Activated CD8-positive, alpha-beta memory T cell treated with anti-CD3 and anti-CD28 coated beads for 36 hours (primary cell): Measurements from ENCODE around the gene AMZ1. TPM values are rescaled to one million over a fixed set of nuclear protein-coding genes. Genes with fewer than 3 reads are reported as not detected.

Experiments
- CTCF ChIA-PET: fragments of 350-600 bp; sonication (Branson Sonifier 250); formaldehyde crosslinking; loops from one replicate; lab custom pipeline; 2021; ENCODE audit warnings: antibody characterized with exemption; lab: Charles Lee
- POLR2A ChIA-PET: fragments of 350-600 bp; sonication (Branson Sonifier 250); formaldehyde crosslinking; loops from one replicate; lab custom pipeline; 2021; ENCODE audit warnings: antibody characterized with exemption; lab: Charles Lee
- total RNA-seq, 2 experiments: library from RNA; stranded (reverse); gene quantifications; one replicate each; pipeline ENCODE4 v1.2.3, GENCODE V29; 2021

The AMZ1 gene
- total RNA-seq, 2 experiments from 2014 or later = not detected

DNA sequence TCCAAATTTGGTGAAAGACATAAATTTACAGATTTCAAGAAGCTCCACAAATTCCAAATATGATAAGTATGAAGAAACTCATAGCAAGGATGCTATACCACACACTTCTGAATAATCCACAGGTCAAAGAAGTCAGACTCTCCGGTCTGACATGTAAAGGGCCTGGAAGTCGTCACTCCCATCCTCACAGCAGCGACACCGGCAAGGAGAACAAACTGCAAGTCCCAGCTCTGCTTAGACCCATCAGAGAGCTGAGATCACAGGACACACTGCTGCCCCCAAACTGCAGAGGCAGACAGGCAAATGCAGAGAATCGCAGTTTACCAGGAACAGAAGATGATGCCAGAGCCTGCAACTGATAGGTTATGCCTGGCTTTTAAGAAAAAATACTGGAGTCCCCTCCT is 62.0 kb downstream of the AMZ1 start:
- CTCF ChIA-PET = no interaction called here
- POLR2A ChIA-PET = no interaction called here

DNA sequence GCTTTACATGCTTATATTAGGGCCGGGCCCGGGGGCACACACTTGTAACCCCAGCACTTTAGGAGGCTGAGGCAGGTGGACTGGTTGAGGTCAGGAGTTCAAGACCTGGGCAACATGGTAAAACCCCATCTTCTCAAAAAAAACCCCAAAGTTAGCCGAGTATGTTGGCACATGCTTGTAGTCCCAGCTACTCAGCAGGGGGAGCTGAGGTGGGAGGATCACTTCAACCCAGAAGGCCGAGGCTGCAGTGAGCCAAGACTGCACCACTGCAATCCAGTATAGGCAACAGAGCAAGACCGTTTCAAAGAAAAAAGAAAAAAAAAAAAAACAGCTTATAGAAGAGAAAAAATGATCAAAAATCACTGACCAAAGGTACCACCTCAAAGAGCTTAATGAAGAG is 63.1 kb downstream of the AMZ1 start:
- ChIA-PET CTCF (interaction anchor here (1.1 kb wide), 1 partner anchor 30 kb away, joined by 4 read pairs; no protein-coding TSS in a partner anchor), POLR2A (interaction anchor here (0.6 kb wide), 1 partner anchor 1619 kb away, joined by 5 read pairs; no protein-coding TSS in a partner anchor)

GRCh38 chr7:2753148-2753547 is 65.1 kb downstream of the AMZ1 start:
- ChIA-PET CTCF (interaction anchor here (0.5 to 0.6 kb wide), 2 partner anchors 15 to 142 kb away, joined by 3 to 4 read pairs; no protein-coding TSS in a partner anchor), POLR2A (no interaction called here)

GRCh38 chr7:2754086-2754485 is 66.1 kb downstream of the AMZ1 start:
- ChIA-PET POLR2A (no interaction called here), CTCF (no interaction called here)

- ChIA-PET POLR2A (no interaction called here), CTCF (no interaction called here)
Measured at GRCh38 chr7:2754912-2755311, 66.9 kb downstream of the AMZ1 start.

GRCh38 chr7:2755531-2755930 is 67.5 kb downstream of the AMZ1 start:
- CTCF ChIA-PET = no interaction called here
- POLR2A ChIA-PET = no interaction called here

DNA sequence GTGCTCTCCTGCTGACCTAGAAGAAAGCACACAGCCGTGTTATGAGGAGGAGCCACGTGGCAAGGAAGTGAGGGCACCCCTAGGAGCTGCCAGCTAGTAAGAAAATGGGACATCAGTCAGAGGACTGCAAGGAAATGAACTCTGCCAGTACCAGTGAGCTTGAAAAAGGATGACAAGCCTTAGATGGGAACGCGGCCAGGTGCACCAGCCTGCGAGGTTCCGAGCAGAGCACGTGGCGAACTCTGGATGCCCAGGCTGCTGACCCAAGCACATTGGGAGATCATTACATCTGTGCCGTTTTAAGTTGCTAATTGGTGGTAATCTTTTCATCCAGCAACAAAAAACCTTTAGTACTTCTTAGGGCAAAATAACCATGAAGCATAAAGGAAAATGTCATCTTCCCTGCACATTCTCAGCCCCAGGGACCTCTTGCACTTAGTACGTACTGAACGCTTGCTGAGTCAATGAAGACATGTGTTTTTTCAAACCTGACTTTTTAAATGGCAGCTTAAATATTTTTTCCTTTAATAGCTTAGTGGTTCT is 69.4 kb downstream of the AMZ1 start:
- ChIA-PET POLR2A (interaction anchor here (0.5 to 1.7 kb wide), 5 partner anchors 24 to 227 kb away, joined by 3 to 5 read pairs (median 4); no protein-coding TSS in a partner anchor), CTCF (interaction anchor here (0.7 to 2.8 kb wide), 8 partner anchors 38 to 147 kb away, joined by 3 to 20 read pairs (median 4); no protein-coding TSS in a partner anchor)

- ChIA-PET POLR2A (interaction anchor here (0.5 to 1.7 kb wide), 6 partner anchors 24 to 228 kb away, joined by 3 to 6 read pairs (median 4); no protein-coding TSS in a partner anchor), CTCF (interaction anchor here (1.2 to 2.8 kb wide), 7 partner anchors 39 to 113 kb away, joined by 3 to 20 read pairs (median 4); no protein-coding TSS in a partner anchor)
Measured at GRCh38 chr7:2757904-2758672, 70.1 kb downstream of the AMZ1 start.

DNA sequence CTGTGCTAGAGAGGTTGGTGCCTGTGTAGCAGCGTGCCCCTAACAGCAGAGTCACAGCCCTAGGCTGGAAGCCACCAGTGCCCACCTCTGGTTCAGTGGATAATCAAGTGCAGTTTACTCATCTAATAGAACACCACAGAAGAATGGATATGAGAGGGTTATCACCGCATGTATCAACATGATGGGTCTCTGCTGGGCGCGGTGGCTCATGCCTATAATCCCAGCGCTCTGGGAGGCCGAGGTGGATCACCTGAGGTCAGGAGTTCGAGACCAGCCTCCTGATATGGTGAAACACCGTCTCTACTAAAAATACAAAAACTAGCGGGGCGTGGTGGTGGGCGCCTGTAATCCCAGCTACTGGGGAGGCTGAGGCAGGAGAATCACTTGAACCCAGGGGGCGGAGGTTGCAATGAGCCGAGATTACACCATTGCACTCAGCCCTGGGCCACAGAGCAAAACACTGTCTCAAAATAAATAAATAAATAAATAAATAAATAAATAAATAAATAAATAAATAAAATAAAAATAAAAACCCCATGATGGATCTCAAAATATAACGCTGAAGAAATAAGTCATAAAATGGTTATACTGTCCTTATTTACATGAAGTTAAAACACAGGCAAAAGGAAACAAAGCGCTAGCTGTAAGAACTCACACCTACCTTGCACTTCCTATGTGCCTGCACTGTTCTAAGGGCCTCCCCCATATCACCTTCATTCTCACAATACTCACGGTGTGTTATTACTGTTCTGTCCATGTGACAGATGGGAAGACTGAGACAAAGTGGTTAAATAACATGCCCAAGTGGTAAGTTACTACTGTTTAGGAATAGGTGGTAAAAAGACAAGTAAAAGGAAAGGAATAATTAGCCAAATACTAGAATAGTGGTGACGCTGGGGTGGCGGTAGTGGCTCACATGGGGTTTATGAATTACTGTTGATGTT is 70.9 kb downstream of the AMZ1 start:
- ChIA-PET POLR2A (interaction anchor here (0.7 to 1.7 kb wide), 2 partner anchors 49 to 229 kb away, joined by 5 to 6 read pairs; no protein-coding TSS in a partner anchor), CTCF (interaction anchor here (1.2 to 2.8 kb wide), 6 partner anchors 40 to 105 kb away, joined by 3 to 20 read pairs (median 6); no protein-coding TSS in a partner anchor)

- POLR2A ChIA-PET = no interaction called here
- CTCF ChIA-PET = interaction anchor here (1.3 to 2.8 kb wide), 3 partner anchors 25 to 105 kb away, joined by 3 to 11 read pairs (median 3); no protein-coding TSS in a partner anchor
Measured at GRCh38 chr7:2759736-2760097, 71.7 kb downstream of the AMZ1 start.

GRCh38 chr7:2760098-2760889 is 72.3 kb downstream of the AMZ1 start:
- ChIA-PET POLR2A (no interaction called here), CTCF (interaction anchor here (1.1 to 2.8 kb wide), 5 partner anchors 17 to 104 kb away, joined by 3 to 11 read pairs (median 3); no protein-coding TSS in a partner anchor)

- ChIA-PET CTCF (interaction anchor here (1.1 to 2.0 kb wide), 5 partner anchors 17 to 103 kb away, joined by 3 to 6 read pairs (median 3); no protein-coding TSS in a partner anchor), POLR2A (no interaction called here)
Measured at GRCh38 chr7:2761131-2761624, 73.2 kb downstream of the AMZ1 start.

DNA sequence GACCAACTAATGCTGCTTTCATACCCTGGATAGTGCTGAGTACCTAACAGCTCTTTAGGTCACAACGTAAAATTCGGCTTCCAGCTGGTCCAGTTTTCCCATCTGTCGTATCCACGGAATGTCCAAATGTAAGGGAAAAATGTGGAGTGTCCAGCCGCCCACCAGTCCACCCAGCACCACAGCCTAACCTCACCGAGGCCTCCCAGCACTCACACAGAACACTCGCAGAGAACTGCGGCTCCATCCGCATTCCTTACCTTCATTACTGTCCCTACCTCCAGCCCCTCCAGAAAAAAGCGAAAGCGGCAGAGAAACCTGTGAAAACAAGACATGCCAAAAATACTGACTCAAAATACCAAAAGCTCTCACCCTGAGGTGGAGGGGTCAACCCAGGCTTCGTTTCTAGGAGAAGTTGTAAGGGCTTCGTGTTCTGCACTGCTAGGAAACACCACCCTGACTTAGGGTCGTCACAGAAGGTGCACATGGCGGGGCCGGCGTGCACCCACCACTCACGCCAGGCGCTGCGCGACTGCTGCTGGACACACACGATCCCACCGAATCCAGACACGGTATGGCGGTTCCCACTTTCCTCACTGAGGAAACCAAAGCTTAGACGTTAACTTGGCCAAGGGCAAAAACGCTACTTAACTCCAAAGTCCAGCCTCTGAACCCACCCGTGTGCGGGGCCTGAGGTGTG is 73.9 kb downstream of the AMZ1 start:
- ChIA-PET CTCF (interaction anchor here (1.1 to 2.0 kb wide), 3 partner anchors 16 to 52 kb away, joined by 3 to 6 read pairs (median 5); no protein-coding TSS in a partner anchor), POLR2A (no interaction called here)

DNA sequence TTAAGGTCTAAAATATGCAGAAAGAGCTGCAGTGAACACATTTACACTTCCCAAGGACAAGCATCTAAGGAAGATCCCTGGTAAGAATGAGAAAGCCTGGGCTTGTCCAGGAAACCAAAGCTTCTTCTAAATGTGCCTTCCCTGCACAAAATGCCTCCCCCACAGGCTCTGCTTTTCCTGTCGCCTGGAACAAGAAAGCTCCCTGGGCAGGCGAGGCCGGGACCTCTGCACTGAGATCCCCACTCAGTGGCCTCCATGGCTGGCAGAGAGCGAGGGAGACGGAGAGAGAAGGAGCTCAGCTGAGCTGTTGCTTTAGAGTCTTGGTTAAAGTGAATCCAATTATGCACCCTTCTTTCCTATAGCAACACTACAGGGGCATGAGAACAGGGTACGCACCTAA is 75.6 kb downstream of the AMZ1 start:
- ChIA-PET CTCF (no interaction called here), POLR2A (no interaction called here)

DNA sequence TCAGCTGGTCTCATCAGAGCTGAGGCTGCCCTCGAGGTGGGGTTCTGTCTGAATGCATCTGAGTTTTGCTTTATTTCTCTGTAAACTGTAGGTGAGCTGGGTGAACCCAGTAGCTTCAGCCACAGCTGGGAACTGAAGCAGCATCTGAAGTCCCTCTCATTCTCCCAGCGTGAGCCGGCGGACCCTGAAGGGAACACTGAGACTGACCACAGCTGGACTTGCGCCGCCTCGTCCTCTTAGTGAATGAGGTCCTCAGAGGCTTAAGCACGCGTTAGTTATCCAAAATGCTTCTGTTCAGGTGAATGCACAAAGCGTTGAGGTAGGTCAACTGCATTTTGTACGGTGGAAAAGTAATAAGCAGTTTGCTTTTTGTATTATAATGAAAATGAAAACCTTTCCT is 76.6 kb downstream of the AMZ1 start:
- ChIA-PET POLR2A (no interaction called here), CTCF (no interaction called here)
